GM23248 (cell line): ENCODE measurements around the gene ACACB. TPM values are rescaled to one million over a fixed set of nuclear protein-coding genes. Genes with fewer than 3 reads are reported as not detected.

ENCODE experiments used
- DNase-seq: peaks from one replicate; pipeline ENCODE4 v3.0.0-alpha.2; 2015
- H2AFZ ChIP-seq: fragments of 200-600 bp; sonication (generic); 2 replicates; pipeline ENCODE4 v1.6.1; 2016; ENCODE audit warnings: antibody characterized with exemption
- H3F3A ChIP-seq: fragments of 200-600 bp; sonication (generic); 2 replicates; pipeline ENCODE4 v1.6.1; 2016; ENCODE audit warnings: mild to moderate bottlenecking, antibody characterized with exemption, mixed run types; ENCODE audit not compliant: insufficient read depth
- H3K27ac ChIP-seq: fragments of 200-600 bp; sonication (generic); 2 replicates; pipeline ENCODE4 v1.5.1; 2016; ENCODE audit warnings: mild to moderate bottlenecking
- H3K27me3 ChIP-seq: fragments of 200-600 bp; sonication (generic); replicated peaks from 2 replicates; pipeline ENCODE4 v1.6.1; 2016; ENCODE audit warnings: mild to moderate bottlenecking; ENCODE audit not compliant: insufficient read depth
- H3K36me3 ChIP-seq: fragments of 200-600 bp; sonication (generic); 2 replicates; pipeline ENCODE4 v1.6.1; 2016; ENCODE audit warnings: low read depth, mild to moderate bottlenecking
- H3K4me1 ChIP-seq: fragments of 200-600 bp; sonication (generic); 2 replicates; pipeline ENCODE4 v1.6.1; 2016; ENCODE audit warnings: mild to moderate bottlenecking; ENCODE audit not compliant: insufficient read depth
- H3K4me2 ChIP-seq: fragments of 200-600 bp; sonication (generic); one replicate; pipeline ENCODE4 v1.6.1; 2016; ENCODE audit warnings: mild to moderate bottlenecking; ENCODE audit not compliant: unreplicated experiment
- H3K4me3 ChIP-seq: fragments of 200-600 bp; sonication (generic); 2 replicates; pipeline ENCODE4 v1.5.1; 2016; ENCODE audit warnings: mild to moderate bottlenecking
- H3K79me2 ChIP-seq: fragments of 200-600 bp; sonication (generic); 2 replicates; pipeline ENCODE4 v1.6.1; 2016; ENCODE audit warnings: mild to moderate bottlenecking; ENCODE audit not compliant: insufficient read depth
- H3K9ac ChIP-seq: fragments of 200-600 bp; sonication (generic); 2 replicates; pipeline ENCODE4 v1.6.1; 2016; ENCODE audit warnings: mild to moderate bottlenecking
- H3K9me2 ChIP-seq: fragments of 200-600 bp; sonication (generic); 2 replicates; pipeline ENCODE4 v1.6.1; 2016; ENCODE audit warnings: mixed run types, mild to moderate bottlenecking, moderate library complexity; ENCODE audit not compliant: insufficient read depth
- H3K9me3 ChIP-seq: fragments of 200-600 bp; sonication (generic); one replicate; pipeline ENCODE4 v1.6.1; 2017; ENCODE audit warnings: low read depth
- H4K20me1 ChIP-seq: fragments of 200-600 bp; sonication (generic); 2 replicates; pipeline ENCODE4 v1.6.0; 2016; ENCODE audit not compliant: insufficient read depth
- EZH2 ChIP-seq: fragments of 200-600 bp; sonication (generic); IDR thresholded peaks from 2 replicates; pipeline ENCODE4 v1.6.1; 2018; ENCODE audit warnings: antibody characterized with exemption, mild to moderate bottlenecking; ENCODE audit not compliant: insufficient read depth, poor library complexity, severe bottlenecking
- EZH2phosphoT487 ChIP-seq: fragments of 200-600 bp; sonication (generic); IDR thresholded peaks from 2 replicates; pipeline ENCODE4 v1.6.1; 2018; ENCODE audit warnings: antibody characterized with exemption, moderate library complexity, mild to moderate bottlenecking, low read depth; ENCODE audit not compliant: insufficient read depth
- WGBS, 2 experiments: methylation state at CpG; one replicate each; pipeline ENCODE4 v1.1.6; 2015 to 2017; ENCODE audit warnings: low lambda C conversion rate in 2 of 2, low coverage in 1 of 2; ENCODE audit errors: missing lambda C conversion rate in 2 of 2; 5-methylcytosine and 5-hydroxymethylcytosine counted together
- in situ Hi-C: fragments of 300-500 bp; cut with MboI; formaldehyde crosslinking; loops from 2 replicates; pipeline ENCODE4 v1.15.0; 2020
- polyA plus RNA-seq: library from polyadenylated mRNA; unstranded; fragments of >200 nt; fragmentation: Nextera tagmentation; extraction: Ambion mirVana; gene quantifications from 2 replicates; pipeline ENCODE4 v1.2.1, GENCODE V29; 2016
- total RNA-seq: library from RNA; depleted of rRNA; stranded (reverse); fragments of >200 nt; shearing (Covaris generic); gene quantifications from 2 replicates; pipeline ENCODE4 v1.2.3, GENCODE V29; 2014

Gene ACACB
- total and polyA plus RNA-seq, 2 experiments from 2014 or later: 0.66 to 4.1 TPM

DNA sequence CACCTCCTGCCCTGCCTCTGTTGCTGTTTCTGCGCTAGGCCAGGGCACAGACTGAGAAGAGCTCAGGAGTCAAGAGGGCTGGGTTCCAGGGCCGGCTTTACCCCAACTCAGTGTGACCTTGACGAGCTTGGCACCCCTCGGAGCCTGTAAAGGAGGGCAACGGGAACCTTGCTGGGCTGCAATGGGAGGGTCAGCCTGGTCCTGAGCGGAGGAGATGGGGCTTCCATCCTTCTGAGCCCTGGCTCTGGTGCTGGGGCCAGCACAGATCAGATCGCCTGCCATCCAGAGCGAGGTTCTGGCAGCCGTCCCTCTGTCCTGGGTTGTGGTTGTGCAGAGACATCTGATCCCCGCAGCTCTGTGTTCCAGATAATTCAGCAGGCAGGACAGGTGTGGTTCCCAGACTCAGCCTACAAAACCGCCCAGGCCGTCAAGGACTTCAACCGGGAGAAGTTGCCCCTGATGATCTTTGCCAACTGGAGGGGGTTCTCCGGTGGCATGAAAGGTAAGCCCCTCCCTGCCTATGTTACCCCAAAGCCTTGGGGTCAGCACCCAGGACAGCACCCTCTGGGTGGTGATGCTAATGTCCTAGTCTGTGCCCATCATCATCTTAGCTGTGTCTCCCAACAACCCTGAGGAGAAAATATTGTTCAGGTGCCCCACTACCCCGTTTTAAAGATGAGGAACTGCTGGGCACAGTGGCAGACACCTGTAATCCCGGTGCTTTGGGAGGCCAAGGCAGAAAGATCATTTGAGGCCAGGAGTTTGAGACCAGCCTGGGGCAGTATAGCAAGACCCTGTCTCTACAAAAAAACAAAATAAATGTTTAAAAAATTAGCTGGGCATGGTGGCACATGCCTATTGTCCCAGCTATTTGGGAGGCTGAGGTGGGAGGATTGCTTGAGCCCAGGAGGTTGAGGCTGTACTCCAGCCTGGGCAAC is 142.5 kb downstream of the ACACB start:
- no peak overlapping the region for H2AFZ ChIP-seq
- no peak overlapping the region for H3K27ac ChIP-seq
- TF ChIP-seq EZH2phosphoT487 (no peak), EZH2 (no peak)
- WGBS, 2 experiments: 78 to 79% methylated on average over 16 of the region's 16 CpGs
- H3K4me2 ChIP-seq: no peak overlapping the region
- no peaks in the 10 kb centered on the region for H4K20me1 ChIP-seq
- in situ Hi-C loops: no loop called here
- no peaks in the 10 kb centered on the region for H3K36me3 ChIP-seq
- DNase-seq: no peak
- H3K4me3 ChIP-seq: no peak overlapping the region
- H3K9me2 ChIP-seq: no peaks in the 10 kb centered on the region
- H3K9ac ChIP-seq: no peak overlapping the region
- no peaks in the 10 kb centered on the region for H3K27me3 ChIP-seq
- H3F3A ChIP-seq: no peaks in the 10 kb centered on the region
- no peaks in the 10 kb centered on the region for H3K4me1 ChIP-seq
- no peaks in the 10 kb centered on the region for H3K79me2 ChIP-seq
- H3K9me3 ChIP-seq: no peaks in the 10 kb centered on the region

DNA sequence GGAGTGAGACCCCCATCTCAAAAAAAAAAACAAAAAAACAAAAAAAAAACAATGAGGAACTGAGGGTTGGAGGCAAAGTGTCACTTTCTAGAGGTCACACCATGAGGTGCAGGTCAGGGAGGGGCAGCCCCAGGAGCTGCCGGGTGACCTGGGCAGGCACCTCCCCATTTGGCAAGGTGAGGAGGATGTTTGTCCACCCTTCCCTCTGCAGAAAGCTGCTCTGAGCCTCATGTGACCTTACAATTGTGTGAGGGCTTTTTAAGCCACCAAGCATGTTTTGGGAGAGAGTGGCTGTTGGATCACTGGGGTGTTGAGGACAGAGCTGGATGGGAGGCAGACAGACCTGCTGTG is 143.1 kb downstream of the ACACB start:
- Histone ChIP-seq H3K4me2 (no peak overlapping the region), H3K27ac (no peak overlapping the region), H3F3A (no peaks in the 10 kb centered on the region), H3K9me3 (no peaks in the 10 kb centered on the region), H2AFZ (no peak overlapping the region), H3K9ac (no peak overlapping the region), H3K79me2 (no peaks in the 10 kb centered on the region), H3K27me3 (no peaks in the 10 kb centered on the region), H3K4me1 (no peaks in the 10 kb centered on the region), H3K36me3 (no peaks in the 10 kb centered on the region), H3K4me3 (no peak overlapping the region), H3K9me2 (no peaks in the 10 kb centered on the region), H4K20me1 (no peaks in the 10 kb centered on the region)
- TF ChIP-seq EZH2 (no peak), EZH2phosphoT487 (no peak)
- DNase-seq: no peak
- in situ Hi-C loops: no loop called here
- 94 to 100% methylated on average over 1 of the region's 1 CpG for WGBS, 2 experiments

DNA sequence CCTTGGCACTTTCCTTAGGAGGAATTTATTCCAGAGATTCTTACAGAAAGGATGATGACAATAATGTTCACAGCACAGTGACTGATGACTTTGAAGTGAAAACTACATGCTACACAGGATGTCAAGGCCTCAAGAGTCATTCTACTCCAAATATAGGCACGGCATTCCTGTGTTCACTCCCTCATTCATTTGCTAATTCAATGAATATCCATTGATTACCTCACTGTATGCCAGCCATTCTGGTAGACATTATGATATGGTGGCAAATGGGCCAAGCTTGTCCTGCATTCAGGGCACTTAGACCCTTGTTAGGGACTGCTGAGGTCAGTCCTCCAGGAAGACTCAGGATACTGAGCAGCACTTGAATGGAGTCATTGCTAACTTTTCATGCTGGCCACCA is 144.7 kb downstream of the ACACB start:
- Histone ChIP-seq H4K20me1 (no peaks in the 10 kb centered on the region), H3K36me3 (no peaks in the 10 kb centered on the region), H3K9ac (no peak overlapping the region), H3F3A (no peaks in the 10 kb centered on the region), H3K9me3 (no peaks in the 10 kb centered on the region), H3K79me2 (no peaks in the 10 kb centered on the region), H3K4me1 (no peaks in the 10 kb centered on the region), H2AFZ (no peak overlapping the region), H3K27me3 (no peaks in the 10 kb centered on the region), H3K4me3 (no peak overlapping the region), H3K4me2 (no peak overlapping the region), H3K27ac (no peak overlapping the region), H3K9me2 (no peaks in the 10 kb centered on the region)
- WGBS, 2 experiments: 91 to 100% methylated on average over 1 of the region's 1 CpG
- in situ Hi-C loops: loop anchor here (10.0 kb wide), 1 partner anchor 124 kb away; no protein-coding TSS in a partner anchor
- DNase-seq: no peak
- TF ChIP-seq EZH2: no peak
- TF ChIP-seq EZH2phosphoT487: no peak

DNA sequence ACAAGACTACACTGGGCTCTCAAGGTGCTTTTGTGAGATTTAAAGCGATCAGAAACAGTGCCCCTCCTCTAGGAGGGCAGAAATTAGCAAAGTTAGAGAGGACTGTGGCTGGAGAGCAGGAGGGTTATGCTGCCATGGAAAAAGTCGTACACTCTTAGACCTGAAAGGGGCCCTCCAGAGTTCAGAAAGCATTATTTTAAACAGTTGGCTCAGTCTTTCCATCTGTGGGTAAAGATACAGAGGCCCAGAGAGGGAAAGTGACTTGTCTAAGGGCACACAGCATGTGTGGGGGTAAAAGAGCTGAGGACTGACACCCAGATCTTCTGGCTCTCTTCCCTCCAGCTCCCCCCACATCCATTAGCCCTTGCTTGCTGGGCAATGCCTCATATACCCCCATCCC is 145.6 kb downstream of the ACACB start:
- H3K4me2 ChIP-seq: no peak overlapping the region
- no peak overlapping the region for H3K4me3 ChIP-seq
- no peaks in the 10 kb centered on the region for H3K4me1 ChIP-seq
- no peaks in the 10 kb centered on the region for H3K36me3 ChIP-seq
- TF ChIP-seq EZH2 (no peak), EZH2phosphoT487 (no peak)
- WGBS, 2 experiments: 77 to 79% methylated on average over 2 of the region's 2 CpGs
- no peak overlapping the region for H2AFZ ChIP-seq
- DNase-seq: no peak
- no peaks in the 10 kb centered on the region for H3F3A ChIP-seq
- H3K9ac ChIP-seq: no peak overlapping the region
- no peaks in the 10 kb centered on the region for H3K27me3 ChIP-seq
- no peaks in the 10 kb centered on the region for H3K79me2 ChIP-seq
- H3K9me2 ChIP-seq: no peaks in the 10 kb centered on the region
- no peaks in the 10 kb centered on the region for H4K20me1 ChIP-seq
- in situ Hi-C loops: loop anchor here (10.0 kb wide), 1 partner anchor 123 kb away; no protein-coding TSS in a partner anchor
- no peaks in the 10 kb centered on the region for H3K9me3 ChIP-seq
- H3K27ac ChIP-seq: no peak overlapping the region
